ENCODE results near the gene PLCB1. TPM values are rescaled to one million over a fixed set of nuclear protein-coding genes. Genes with fewer than 3 reads are reported as not detected.

PLCB1 gene
- total RNA-seq, 1 experiment from 2014 or later: 6.0 TPM

DNA sequence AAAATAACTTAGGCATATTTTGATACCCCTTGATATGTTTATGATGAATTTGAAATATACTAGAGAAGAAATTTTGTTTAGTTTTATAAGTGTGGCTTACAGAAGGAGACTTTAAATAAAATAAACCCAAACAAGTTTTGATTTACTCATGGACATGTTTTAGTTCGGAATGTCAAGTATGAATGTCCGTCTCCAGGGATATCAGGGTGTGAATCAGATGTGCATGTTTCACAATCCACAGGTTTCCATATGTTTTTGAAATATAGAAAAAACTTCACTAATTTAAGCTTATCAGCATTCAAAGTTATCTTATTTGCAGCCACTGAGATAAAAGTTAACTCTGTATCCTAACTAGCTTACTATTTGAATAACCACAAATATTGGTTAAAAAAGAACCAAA is 51.5 kb downstream of the PLCB1 start:
- Mint-ChIP-seq H3K4me3 (ENCODE audit: low read depth, unreplicated experiment) (no peak overlapping the region), H3K9me3 (ENCODE audit: low read depth, unreplicated experiment) (no peaks in the 10 kb centered on the region), H3K27me3 (ENCODE audit: unreplicated experiment) (peaks cover 15% of the 10 kb centered on the region), H3K27ac (ENCODE audit: unreplicated experiment) (no peak overlapping the region), H3K36me3 (ENCODE audit: insufficient read depth, unreplicated experiment) (no peaks in the 10 kb centered on the region), H3K4me1 (ENCODE audit: low read depth, unreplicated experiment) (no peaks in the 10 kb centered on the region)
- CTCF ChIA-PET: no interaction called here
- intact Hi-C loops (cut with micrococcal nuclease; ENCODE audit: unreplicated experiment): no loop called here
- TF ChIP-seq CTCF (IDR thresholded peaks at IDR 0.05; ENCODE audit: unreplicated experiment): no peak
- BruUV-seq (replicated peaks): no TSS peak
- no peak for DNase-seq

- H3K4me1 Mint-ChIP-seq (ENCODE audit: low read depth, unreplicated experiment): no peaks in the 10 kb centered on the region
- CTCF ChIA-PET: no interaction called here
- intact Hi-C loops (cut with micrococcal nuclease; ENCODE audit: unreplicated experiment): no loop called here
- no peak for TF ChIP-seq CTCF (IDR thresholded peaks at IDR 0.05; ENCODE audit: unreplicated experiment)
- no peak overlapping the region for H3K27ac Mint-ChIP-seq (ENCODE audit: unreplicated experiment)
- no TSS peak for BruUV-seq (replicated peaks)
- H3K36me3 Mint-ChIP-seq (ENCODE audit: insufficient read depth, unreplicated experiment): no peaks in the 10 kb centered on the region
- no peak for DNase-seq
- no peak overlapping the region for H3K4me3 Mint-ChIP-seq (ENCODE audit: low read depth, unreplicated experiment)
- H3K27me3 Mint-ChIP-seq (ENCODE audit: unreplicated experiment): peaks cover 15% of the 10 kb centered on the region
- H3K9me3 Mint-ChIP-seq (ENCODE audit: low read depth, unreplicated experiment): peaks cover 4% of the 10 kb centered on the region
These were observed 55.7 kb downstream of the PLCB1 start for GRCh38 chr20:8187740-8188139.

GRCh38 chr20:8190043-8190880 is 58.2 kb downstream of the PLCB1 start:
- CTCF ChIA-PET: no interaction called here
- DNase-seq: no peak
- no peaks in the 10 kb centered on the region for H3K36me3 Mint-ChIP-seq (ENCODE audit: insufficient read depth, unreplicated experiment)
- intact Hi-C loops (cut with micrococcal nuclease; ENCODE audit: unreplicated experiment): no loop called here
- no TSS peak for BruUV-seq (replicated peaks)
- H3K9me3 Mint-ChIP-seq (ENCODE audit: low read depth, unreplicated experiment): peaks cover 4% of the 10 kb centered on the region
- H3K4me3 Mint-ChIP-seq (ENCODE audit: low read depth, unreplicated experiment): no peak overlapping the region
- no peak overlapping the region for H3K27ac Mint-ChIP-seq (ENCODE audit: unreplicated experiment)
- TF ChIP-seq CTCF (IDR thresholded peaks at IDR 0.05; ENCODE audit: unreplicated experiment): no peak
- H3K4me1 Mint-ChIP-seq (ENCODE audit: low read depth, unreplicated experiment): no peaks in the 10 kb centered on the region
- peaks cover 15% of the 10 kb centered on the region for H3K27me3 Mint-ChIP-seq (ENCODE audit: unreplicated experiment)

GRCh38 chr20:8194721-8195120 is 62.7 kb downstream of the PLCB1 start:
- CTCF ChIA-PET: no interaction called here
- no TSS peak for BruUV-seq (replicated peaks)
- Mint-ChIP-seq H3K27ac (ENCODE audit: unreplicated experiment) (no peak overlapping the region), H3K4me3 (ENCODE audit: low read depth, unreplicated experiment) (no peak overlapping the region), H3K36me3 (ENCODE audit: insufficient read depth, unreplicated experiment) (no peaks in the 10 kb centered on the region), H3K4me1 (ENCODE audit: low read depth, unreplicated experiment) (no peaks in the 10 kb centered on the region), H3K9me3 (ENCODE audit: low read depth, unreplicated experiment) (peaks cover 4% of the 10 kb centered on the region), H3K27me3 (ENCODE audit: unreplicated experiment) (no peaks in the 10 kb centered on the region)
- no peak for TF ChIP-seq CTCF (IDR thresholded peaks at IDR 0.05; ENCODE audit: unreplicated experiment)
- no peak for DNase-seq
- intact Hi-C loops (cut with micrococcal nuclease; ENCODE audit: unreplicated experiment): no loop called here

Measured in Calu3 (cell line).